HepG2 (cell line): ENCODE measurements around the gene CTIF. TPM values are rescaled to one million over a fixed set of nuclear protein-coding genes. Genes with fewer than 3 reads are reported as not detected.

Experiments
- ATAC-seq: fragments of 200-7000 bp; cut with Tn5 transposase; 3 replicates; pipeline ENCODE4 v1.9.1; 2020; ENCODE audit warnings: mild to moderate bottlenecking, moderate library complexity
- BruUV-seq: library from RNA; stranded (reverse); fragments of 400-500 nt; replicated peaks from 2 replicates; lab custom pipeline; 2021; lab: Mats Ljungman, UMichigan
- CTCF ChIA-PET: fragments of 300-600 bp; formaldehyde crosslinking; extraction: SDS; loops from one replicate; lab custom pipeline; 2021; ENCODE audit warnings: low total read pairs, inconsistent platforms, low intra/inter-chr PET ratio; lab: Yijun Ruan, JAX
- POLR2A ChIA-PET: fragments of 350-600 bp; sonication (Branson Sonifier 250); formaldehyde crosslinking; loops from one replicate; lab custom pipeline; 2020; ENCODE audit warnings: antibody characterized with exemption, inconsistent platforms; lab: Yijun Ruan, JAX
- DNase-seq: peaks from one replicate; pipeline ENCODE4 v3.0.0-alpha.2; 2015; ENCODE audit warnings: low spot score
- FAIRE-seq: peaks from 3 replicates; lab custom pipeline; 2011; peaks lifted over from hg19 to GRCh38; lab: Jason Lieb, UNC
- H2AFZ ChIP-seq: one replicate; pipeline ENCODE4 v1.6.1; 2011; ENCODE audit warnings: low read length, inconsistent platforms
- H3K27ac ChIP-seq: fragments of 300-600 bp; 3 replicates; pipeline ENCODE4 v1.8.0; 2011; ENCODE audit warnings: mixed run types, mild to moderate bottlenecking, mixed read lengths, low read length, inconsistent platforms; ENCODE audit not compliant: insufficient read depth; ENCODE audit errors: extremely low read length
- H3K27me3 ChIP-seq, 2 experiments: fragments of 200-600 bp in 1 of 2; 2 replicates in 1 of 2; 3 replicates in 1 of 2; pipeline versions ENCODE4 v1.6.0 to v1.8.0; 2011; ENCODE audit warnings: low read length in 2 of 2, mild to moderate bottlenecking in 2 of 2, moderate library complexity in 2 of 2, inconsistent platforms in 1 of 2; ENCODE audit not compliant: insufficient read depth in 2 of 2, control insufficient read depth in 1 of 2
- H3K36me3 ChIP-seq, 2 experiments: fragments of 200-600 bp in 1 of 2; replicated peaks in 1 of 2; 2 replicates in 1 of 2; 3 replicates in 1 of 2; pipeline versions ENCODE4 v1.5.1 to v1.8.0; 2011; ENCODE audit warnings: low read length in 2 of 2, inconsistent platforms in 1 of 2; ENCODE audit not compliant: insufficient read depth in 2 of 2, control insufficient read depth in 1 of 2
- H3K4me1 ChIP-seq: 2 replicates; pipeline ENCODE4 v1.5.1; 2012; ENCODE audit warnings: low read length, inconsistent platforms; ENCODE audit not compliant: insufficient read depth
- H3K4me2 ChIP-seq: 2 replicates; pipeline ENCODE4 v1.6.0; 2011; ENCODE audit warnings: low read depth, low read length, inconsistent platforms
- H3K4me3 ChIP-seq, 3 experiments: fragments of 200-600 bp in 1 of 3; sonication (generic), shearing (Covaris generic) in 1 of 3; replicated peaks in 1 of 3; 2 replicates each; pipeline ENCODE4 v1.5.1; 2011 to 2016; ENCODE audit warnings: low read length in 3 of 3, inconsistent platforms in 2 of 3, low read depth in 2 of 3, mild to moderate bottlenecking in 2 of 3, control low read depth in 1 of 3, mixed read lengths in 1 of 3; ENCODE audit not compliant: insufficient read depth in 1 of 3
- H3K79me2 ChIP-seq: one replicate; pipeline ENCODE4 v1.6.1; 2011; ENCODE audit warnings: low read length, inconsistent platforms; ENCODE audit not compliant: insufficient read depth
- H3K9ac ChIP-seq: 2 replicates; pipeline ENCODE4 v1.6.0; 2011; ENCODE audit warnings: mild to moderate bottlenecking, low read depth, low read length, inconsistent platforms; ENCODE audit not compliant: insufficient read depth
- H3K9me3 ChIP-seq: 2 replicates; pipeline ENCODE4 v1.5.1; 2012; ENCODE audit warnings: mild to moderate bottlenecking, low read length
- H4K20me1 ChIP-seq: 2 replicates; pipeline ENCODE4 v1.6.0; 2011; ENCODE audit warnings: inconsistent platforms, mild to moderate bottlenecking, low read length, moderate library complexity; ENCODE audit not compliant: insufficient read depth
- EP300 ChIP-seq, 3 experiments: sonication (generic) in 1 of 3; formaldehyde crosslinking in 1 of 3; IDR thresholded peaks; 2 replicates each; pipeline versions ENCODE4 v1.5.1 to v1.6.1; 2011 to 2020; ENCODE audit warnings: low read depth in 2 of 3, low read length in 2 of 3, borderline replicate concordance in 1 of 3, improper control_type of control experiment in 1 of 3, mild to moderate bottlenecking in 1 of 3, missing genetic modification reagents in 1 of 3, moderate library complexity in 1 of 3
- KAT8 ChIP-seq: IDR thresholded peaks from 2 replicates; pipeline ENCODE4 v1.6.1; 2016; ENCODE audit warnings: missing genetic modification reagents, missing compliant biosample characterization
- TBL1XR1 ChIP-seq: fragments of 150-350 bp; IDR thresholded peaks from 2 replicates; pipeline ENCODE4 v1.6.1; 2014; ENCODE audit warnings: borderline replicate concordance, low read length; ENCODE audit not compliant: partially characterized antibody
- ZNF318 ChIP-seq: sonication (generic); formaldehyde crosslinking; IDR thresholded peaks from 2 replicates; pipeline ENCODE4 v1.4.0; 2020; ENCODE audit warnings: mild to moderate bottlenecking, missing genetic modification reagents
- ZNF451 ChIP-seq: sonication (generic); formaldehyde crosslinking; IDR thresholded peaks from 2 replicates; pipeline ENCODE4 v1.5.0; 2020; ENCODE audit warnings: mild to moderate bottlenecking, missing genetic modification reagents
- ZSCAN12 ChIP-seq: sonication (generic); formaldehyde crosslinking; IDR thresholded peaks from 2 replicates; pipeline ENCODE4 v1.9.0; 2021; ENCODE audit warnings: mild to moderate bottlenecking, missing genetic modification reagents
- WGBS: methylation state at CpG from one replicate; pipeline ENCODE4 v1.1.6; 2017; ENCODE audit warnings: low lambda C conversion rate; 5-methylcytosine and 5-hydroxymethylcytosine counted together
- in situ Hi-C: cut with HindIII; loops from 2 replicates; pipeline ENCODE4 v1.10.0; 2017; ENCODE audit warnings: low pct_unique_long_range_greater_than_20kb; ENCODE audit not compliant: extremely low pct_ligation_motif_present
- intact Hi-C: fragments of 100-400 bp; cut with micrococcal nuclease; formaldehyde crosslinking; loops from one replicate; pipeline ENCODE4 v1.10.0; 2022; ENCODE audit not compliant: unreplicated experiment
- polyA plus RNA-seq, 8 experiments: library from polyadenylated mRNA; depleted of rRNA in 3 of 8; stranded (reverse) in 7 of 8; unstranded in 1 of 8; fragments of >200 nt; fragmentation: Illumina TruSeq in 4 of 8; extraction: Trizol in 4 of 8; gene quantifications; 2 replicates each; pipeline versions ENCODE4 v1.2.1 to v1.2.3, GENCODE V29; 2011 to 2016; ENCODE audit warnings: low read depth in 4 of 8, missing spikeins in 1 of 8, mixed read lengths in 1 of 8; ENCODE audit not compliant: insufficient read depth in 1 of 8
- total RNA-seq, 5 experiments: library from RNA; depleted of rRNA; stranded (reverse); fragments of >200 nt; fragmentation: Illumina TruSeq; extraction: Trizol; gene quantifications; 2 replicates each; pipeline ENCODE4 v1.2.3, GENCODE V29; 2016; ENCODE audit warnings: low read depth in 1 of 5
- TF ChIP-seq, protein P1 (sequence below): IDR thresholded peaks from 2 replicates; pipeline ENCODE4 v1.6.1; 2016; ENCODE audit warnings: missing compliant biosample characterization, missing genetic modification reagents, borderline replicate concordance

Gene CTIF
- total and polyA plus RNA-seq, 2 of the 13 experiments (the other 11 are each of a cell fraction or from before 2014, with no cell fraction given), result 18.2 to 28.0 TPM

DNA sequence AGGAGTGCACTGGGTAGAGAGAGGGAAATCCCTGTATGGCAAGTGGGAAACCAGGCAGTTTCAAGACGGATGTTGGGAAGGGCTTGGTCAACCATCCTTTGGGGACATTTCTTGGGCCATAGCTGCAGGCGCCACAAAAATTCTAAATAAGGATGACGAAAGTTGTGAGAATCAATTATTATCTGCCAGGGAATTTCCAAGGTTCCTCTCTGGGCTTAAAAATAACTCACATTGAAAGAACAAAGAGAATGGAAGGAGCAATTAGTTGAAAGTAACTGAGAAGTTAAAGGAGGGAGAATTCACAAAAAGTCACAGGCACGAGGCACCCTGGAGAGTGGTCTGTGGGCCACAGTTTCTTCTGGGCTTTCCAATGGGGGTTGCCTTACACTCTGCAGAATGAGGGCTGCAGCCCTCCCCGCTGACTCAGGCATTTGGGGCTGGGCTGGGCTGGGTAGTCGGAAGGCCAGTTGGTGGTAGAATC, 216.2 kb downstream of the CTIF start:
- H3K4me3 ChIP-seq, result no peak overlapping the region
- ChIA-PET CTCF (no interaction called here), POLR2A (no interaction called here)
- ATAC-seq (no peak), DNase-seq (no peak), FAIRE-seq (no peak)
- H3K4me1 ChIP-seq, result no peaks in the 10 kb centered on the region
- H3K4me2 ChIP-seq, result no peak overlapping the region
- no peaks in the 10 kb centered on the region for H3K27me3 ChIP-seq
- in situ Hi-C loops (no loop called here), intact Hi-C loops (no loop called here)
- no peaks in the 10 kb centered on the region for H4K20me1 ChIP-seq
- 97% methylated on average over 6 of the region's 6 CpGs for WGBS
- H2AFZ ChIP-seq, result no peak overlapping the region
- no peaks in the 10 kb centered on the region for H3K79me2 ChIP-seq
- TF ChIP-seq TBL1XR1, result no peak
- no peak for TF ChIP-seq ZNF318 (CRISPR knock-in tag)
- TF ChIP-seq EP300 (IDR thresholded peaks at IDR 0.05; ENCODE audit: low read depth in 2 of 2, low read length in 2 of 2), result no peak
- TF ChIP-seq EP300 (CRISPR knock-in tag; IDR thresholded peaks at IDR 0.05; ENCODE audit: borderline replicate concordance), result no peak
- TF ChIP-seq ZSCAN12 (CRISPR knock-in tag), result no peak
- TF ChIP-seq, protein P1, sequence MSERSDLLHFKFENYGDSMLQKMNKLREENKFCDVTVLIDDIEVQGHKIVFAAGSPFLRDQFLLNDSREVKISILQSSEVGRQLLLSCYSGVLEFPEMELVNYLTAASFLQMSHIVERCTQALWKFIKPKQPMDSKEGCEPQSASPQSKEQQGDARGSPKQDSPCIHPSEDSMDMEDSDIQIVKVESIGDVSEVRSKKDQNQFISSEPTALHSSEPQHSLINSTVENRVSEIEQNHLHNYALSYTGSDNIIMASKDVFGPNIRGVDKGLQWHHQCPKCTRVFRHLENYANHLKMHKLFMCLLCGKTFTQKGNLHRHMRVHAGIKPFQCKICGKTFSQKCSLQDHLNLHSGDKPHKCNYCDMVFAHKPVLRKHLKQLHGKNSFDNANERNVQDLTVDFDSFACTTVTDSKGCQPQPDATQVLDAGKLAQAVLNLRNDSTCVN, result no peak
- no peak for TF ChIP-seq KAT8
- no peak for TF ChIP-seq ZNF451
- no peak overlapping the region for H3K9ac ChIP-seq
- BruUV-seq, result no TSS peak
- H3K27ac ChIP-seq, result no peak overlapping the region
- H3K9me3 ChIP-seq, result no peaks in the 10 kb centered on the region
- peaks cover 9 to 26% of the 10 kb centered on the region in 2 experiments; a peak in 4 of 5 replicates for H3K36me3 ChIP-seq
